GM12892 (cell line): ENCODE data around the gene TBX1.

Source experiments
- POLR2A ChIP-seq: IDR thresholded peaks from 2 replicates; pipeline ENCODE4 v1.6.1; 2011; ENCODE audit warnings: low read depth, low read length, control low read depth
- POLR2AphosphoS5 ChIP-seq: IDR thresholded peaks from 2 replicates; pipeline ENCODE4 v1.6.1; 2011; ENCODE audit warnings: low read depth, low read length, control low read depth
- TAF1 ChIP-seq: IDR thresholded peaks from 2 replicates; pipeline ENCODE4 v1.6.1; 2011; ENCODE audit warnings: low read depth, mild to moderate bottlenecking, control low read depth, low read length, borderline replicate concordance

- TF ChIP-seq POLR2AphosphoS5 (no peak), TAF1 (no peak), POLR2A (no peak)
Measured at GRCh38 chr22:19757985-19758895, 2.3 kb upstream of the TBX1 start.
